Stimulated activated naive CD8-positive, alpha-beta T cell treated with anti-CD3 and anti-CD28 coated beads, Interleukin-15, amount 100 ng/mL, for 72 hours (primary cell): Measurements from ENCODE around the gene PTPRN2.
A peak's percentile ranks its signal among the peaks of the same experiment; 100 is the strongest.

ENCODE experiments used
- ATAC-seq: fragments of 150-1000 bp; cut with Tn5 transposase; 2 replicates; pipeline ENCODE4 v1.10.0; 2021; ENCODE audit warnings: mild to moderate bottlenecking, moderate library complexity
- DNase-seq, 2 donors: peaks; one replicate each; pipeline ENCODE4 v3.0.0; 2021 to 2022
- H3K27ac Mint-ChIP-seq, 2 donors: one replicate each; pipeline ENCODE4 v1.8.0; 2022; ENCODE audit warnings: mild to moderate bottlenecking in 2 of 2, mixed read lengths in 2 of 2, moderate library complexity in 2 of 2
- H3K27me3 Mint-ChIP-seq: one replicate; pipeline ENCODE4 v1.8.0; 2022; ENCODE audit warnings: mixed read lengths
- H3K4me1 Mint-ChIP-seq: one replicate; pipeline ENCODE4 v1.8.0; 2022; ENCODE audit warnings: mild to moderate bottlenecking, mixed read lengths
- H3K4me3 Mint-ChIP-seq, 2 donors: one replicate each; pipeline ENCODE4 v1.8.0; 2022; ENCODE audit warnings: mild to moderate bottlenecking in 2 of 2, mixed read lengths in 2 of 2, moderate library complexity in 1 of 2
- H3K9me3 Mint-ChIP-seq, 2 donors: one replicate each; pipeline ENCODE4 v1.8.0; 2022; ENCODE audit warnings: mixed read lengths in 2 of 2

The PTPRN2 gene

DNA sequence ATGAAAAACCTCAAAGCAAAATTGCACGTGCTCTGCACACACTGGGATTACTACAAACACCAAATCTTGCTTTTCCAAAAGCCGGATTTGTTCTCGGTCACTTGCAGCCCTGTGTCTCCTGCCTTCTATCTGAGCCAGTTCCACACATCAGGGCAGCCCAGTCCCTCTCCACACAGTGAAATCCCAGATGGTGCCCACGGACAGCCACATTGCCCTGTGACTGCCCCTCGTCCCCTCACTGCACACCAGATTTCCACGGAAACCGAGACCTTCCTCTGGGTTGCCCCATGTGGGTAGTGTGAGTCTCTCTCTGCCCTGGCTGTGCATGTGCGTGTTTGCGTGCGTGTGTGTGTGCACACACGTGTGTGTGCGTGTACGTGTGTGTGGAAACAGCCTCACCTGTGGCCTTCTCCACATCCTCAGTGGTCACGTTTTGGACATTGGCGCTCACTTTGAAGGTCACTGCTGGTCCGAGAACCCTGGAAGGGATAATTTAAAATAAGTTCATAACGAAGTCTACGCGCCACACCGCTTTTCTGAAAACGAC lies 506.7 kb downstream of the PTPRN2 start:
- H3K4me3 Mint-ChIP-seq: no peak overlapping the region
- no peak overlapping the region for H3K27ac Mint-ChIP-seq
- no peak for DNase-seq
- no peaks in the 10 kb centered on the region for H3K4me1 Mint-ChIP-seq
- H3K9me3 Mint-ChIP-seq: peaks cover 3 to 14% of the 10 kb centered on the region in 2 donors
- H3K27me3 Mint-ChIP-seq: peaks cover 8% of the 10 kb centered on the region
- no peak for ATAC-seq

DNA sequence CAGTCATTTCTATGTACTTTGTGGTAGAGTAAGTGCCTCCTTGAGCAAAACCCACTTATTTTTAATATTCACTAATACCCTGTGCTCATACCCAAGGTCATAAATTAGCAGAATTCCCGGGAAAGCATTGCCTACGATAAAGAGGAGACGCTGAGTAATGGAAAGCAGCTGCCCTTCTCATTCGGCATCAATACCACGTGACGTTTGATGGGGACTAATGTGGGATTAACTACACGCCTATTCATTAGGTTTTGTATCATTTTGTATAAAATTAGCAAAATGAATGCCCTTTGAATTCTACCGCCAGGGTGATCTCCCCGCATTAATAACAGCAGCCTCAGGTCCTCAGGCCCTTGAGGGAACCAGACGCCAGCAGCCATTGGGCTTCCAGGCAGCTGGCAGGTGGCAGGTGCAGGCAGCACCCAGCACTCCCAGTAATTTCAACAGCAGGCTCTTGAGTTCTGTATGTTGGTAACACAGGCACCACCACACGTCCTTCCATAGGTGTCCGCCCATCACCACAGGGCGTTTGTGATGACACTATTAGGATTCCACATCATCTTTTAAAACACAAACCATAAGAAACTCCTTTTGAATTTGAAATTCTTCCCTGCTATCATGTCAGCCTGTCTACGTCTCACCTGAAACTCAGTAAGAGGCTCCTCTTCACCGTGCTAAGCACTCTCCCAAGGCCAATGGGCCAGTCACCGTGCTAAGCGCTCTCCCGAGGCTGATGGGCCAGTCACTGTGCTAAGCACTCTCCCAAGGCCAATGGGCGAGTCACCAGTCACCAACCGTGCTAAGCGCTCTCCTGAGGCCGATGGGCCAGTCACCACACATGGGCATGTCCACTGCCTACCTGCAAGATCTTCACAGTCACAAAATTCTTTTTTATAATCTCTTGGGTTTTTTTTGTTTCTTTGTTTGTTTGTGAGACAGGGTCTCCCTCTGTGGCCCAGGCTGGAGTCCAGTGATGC lies 509.4 kb downstream of the PTPRN2 start:
- H3K27me3 Mint-ChIP-seq: peaks cover 8% of the 10 kb centered on the region
- H3K27ac Mint-ChIP-seq: peak overlapping the region in 1 of 2 donors; percentile 19
- H3K4me1 Mint-ChIP-seq: no peaks in the 10 kb centered on the region
- ATAC-seq (no peak), DNase-seq (no peak)
- no peak overlapping the region for H3K4me3 Mint-ChIP-seq
- H3K9me3 Mint-ChIP-seq: no peaks in the 10 kb centered on the region

DNA sequence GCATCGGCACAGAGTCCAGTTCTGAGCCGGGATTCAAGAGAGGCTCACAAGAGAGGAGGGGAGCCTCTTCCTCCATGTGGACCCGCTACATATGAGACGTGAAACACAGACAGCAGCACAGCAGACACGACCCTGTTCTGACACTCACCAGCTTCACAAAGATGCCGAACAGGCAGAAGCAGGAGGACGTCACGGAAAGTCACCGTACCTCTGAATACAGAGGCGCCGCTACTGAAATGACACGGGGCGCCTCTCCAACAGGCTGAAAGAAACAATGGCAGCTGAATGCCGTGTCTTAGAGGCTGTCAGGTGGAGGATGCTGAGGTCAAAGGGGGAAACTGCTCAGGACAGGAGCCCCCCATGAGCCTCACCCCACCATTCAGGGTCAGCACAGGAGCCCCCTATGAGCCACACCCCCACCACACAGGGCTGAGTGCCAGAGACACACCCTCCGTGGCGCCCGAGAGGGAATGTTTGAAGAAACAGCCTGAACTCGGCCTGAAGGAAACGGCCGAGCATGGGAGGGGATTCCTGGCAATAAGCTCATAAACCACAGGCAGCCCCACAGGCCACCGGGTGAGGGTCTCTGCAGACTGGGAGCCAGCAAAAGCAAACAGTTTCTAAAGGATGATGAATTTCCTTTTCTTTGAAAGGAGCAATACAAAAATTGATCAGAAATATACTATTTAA lies 510.3 kb downstream of the PTPRN2 start:
- Mint-ChIP-seq H3K27me3 (peaks cover 8% of the 10 kb centered on the region), H3K4me1 (no peaks in the 10 kb centered on the region), H3K4me3 (no peak overlapping the region), H3K27ac (peak overlapping the region in 1 of 2 donors; percentile 35), H3K9me3 (no peaks in the 10 kb centered on the region)
- ATAC-seq: no peak
- no peak for DNase-seq

DNA sequence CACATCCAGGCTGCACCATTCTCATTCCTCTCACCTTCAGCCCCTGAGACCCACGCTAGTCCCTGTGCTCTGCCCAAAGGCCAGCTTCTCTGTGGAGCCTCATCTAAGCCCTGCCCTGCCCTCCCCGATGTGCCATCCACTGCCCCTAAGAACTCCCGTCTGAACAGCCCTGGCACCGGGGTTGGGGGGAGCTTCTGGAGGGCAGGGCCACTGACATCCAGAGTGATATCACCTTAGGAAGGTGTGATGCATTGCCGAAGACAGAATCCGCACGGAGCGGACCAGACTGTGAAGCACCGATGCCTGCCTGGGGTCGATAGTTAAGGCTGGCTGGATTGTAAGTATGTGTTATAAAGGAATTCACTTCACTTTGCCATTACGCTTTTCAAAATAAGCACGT lies 511.0 kb downstream of the PTPRN2 start:
- Mint-ChIP-seq H3K27me3 (peaks cover 8% of the 10 kb centered on the region), H3K27ac (no peak overlapping the region), H3K9me3 (no peaks in the 10 kb centered on the region), H3K4me3 (no peak overlapping the region), H3K4me1 (no peaks in the 10 kb centered on the region)
- DNase-seq (no peak), ATAC-seq (no peak)

DNA sequence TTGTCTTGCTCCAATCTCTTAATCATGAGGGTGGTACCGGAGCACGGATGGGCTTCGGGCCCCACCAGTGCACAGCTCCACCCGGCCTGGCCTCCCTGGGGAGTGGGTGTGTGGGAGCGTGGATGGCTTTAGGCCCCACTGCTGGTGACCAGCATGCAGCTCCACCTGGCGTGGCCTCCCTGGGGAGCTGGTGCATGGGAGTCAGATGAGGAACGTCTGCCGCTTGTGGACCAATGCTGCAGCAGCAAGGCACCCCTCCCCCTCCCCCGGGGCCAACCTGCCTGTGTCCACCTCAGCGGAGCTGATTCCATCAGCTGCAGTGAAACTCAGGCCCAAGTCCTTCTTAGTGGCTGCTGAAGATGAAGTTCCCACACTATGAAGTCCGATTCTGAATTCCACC lies 511.4 kb downstream of the PTPRN2 start:
- ATAC-seq (peak; percentile 30), DNase-seq (no peak)
- Mint-ChIP-seq H3K4me1 (no peaks in the 10 kb centered on the region), H3K9me3 (no peaks in the 10 kb centered on the region), H3K27me3 (peaks cover 8% of the 10 kb centered on the region), H3K27ac (no peak overlapping the region), H3K4me3 (no peak overlapping the region)

DNA sequence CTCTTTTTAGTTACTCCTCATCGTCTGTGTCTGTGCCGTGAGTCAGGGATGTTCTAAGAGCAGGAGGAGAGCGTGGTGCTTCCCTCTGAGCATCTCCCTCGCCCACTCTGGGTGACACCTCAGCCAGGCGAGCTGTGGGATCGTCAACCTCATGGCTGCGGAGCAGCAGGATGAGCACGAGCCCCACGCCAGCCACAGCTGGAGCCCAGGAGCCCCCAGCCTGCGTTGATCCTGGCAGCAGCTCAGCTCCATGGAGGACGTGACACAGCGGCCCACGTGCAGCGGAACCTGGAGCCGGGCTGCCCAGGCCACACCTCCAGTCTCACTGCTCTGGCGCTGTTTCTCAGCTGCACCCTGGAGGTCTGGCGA lies 512.0 kb downstream of the PTPRN2 start:
- Mint-ChIP-seq H3K9me3 (no peaks in the 10 kb centered on the region), H3K4me1 (no peaks in the 10 kb centered on the region), H3K27me3 (peaks cover 8% of the 10 kb centered on the region), H3K27ac (peak overlapping the region in 1 of 2 donors; percentile 33), H3K4me3 (no peak overlapping the region)
- DNase-seq: no peak
- ATAC-seq: no peak

DNA sequence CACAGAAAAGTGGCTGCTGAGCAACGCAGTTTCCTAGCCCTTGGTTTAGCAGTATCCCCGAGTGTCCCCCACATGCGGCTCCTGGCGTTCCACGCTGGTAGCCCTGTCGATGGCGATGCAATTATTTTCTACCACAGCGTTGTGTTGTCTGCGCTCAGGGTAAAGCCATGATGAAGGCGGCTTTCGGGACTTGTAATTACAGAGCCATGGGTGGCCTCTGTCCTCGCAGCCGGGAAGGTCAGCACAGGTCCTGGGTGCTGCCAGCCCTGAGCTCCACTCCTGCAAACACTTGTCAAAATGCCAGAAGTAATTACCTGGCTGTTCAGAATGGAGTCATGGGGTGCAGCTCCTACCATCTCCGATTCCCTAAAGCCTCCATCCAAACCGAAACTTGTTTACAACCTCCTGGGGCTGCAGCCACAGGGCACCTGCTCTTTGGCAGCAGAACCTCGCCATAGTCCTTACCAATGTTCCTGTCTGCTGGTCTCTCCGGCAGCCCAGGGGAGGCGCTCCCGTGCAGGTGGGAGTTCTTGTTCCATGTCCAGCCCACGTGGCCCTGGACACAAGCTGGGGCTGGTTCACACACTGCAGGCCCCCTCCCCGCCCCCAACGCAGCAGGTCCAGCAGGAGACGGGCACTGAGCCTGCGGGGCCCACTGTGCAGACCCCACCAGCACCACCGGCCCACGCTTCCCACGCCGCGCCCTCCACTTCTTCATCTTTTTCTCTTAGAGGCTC lies 512.6 kb downstream of the PTPRN2 start:
- ATAC-seq (no peak), DNase-seq (no peak)
- Mint-ChIP-seq H3K4me1 (no peaks in the 10 kb centered on the region), H3K27me3 (peaks cover 8% of the 10 kb centered on the region), H3K9me3 (peaks cover 0 to 4% of the 10 kb centered on the region in 2 donors), H3K4me3 (no peak overlapping the region), H3K27ac (no peak overlapping the region)

DNA sequence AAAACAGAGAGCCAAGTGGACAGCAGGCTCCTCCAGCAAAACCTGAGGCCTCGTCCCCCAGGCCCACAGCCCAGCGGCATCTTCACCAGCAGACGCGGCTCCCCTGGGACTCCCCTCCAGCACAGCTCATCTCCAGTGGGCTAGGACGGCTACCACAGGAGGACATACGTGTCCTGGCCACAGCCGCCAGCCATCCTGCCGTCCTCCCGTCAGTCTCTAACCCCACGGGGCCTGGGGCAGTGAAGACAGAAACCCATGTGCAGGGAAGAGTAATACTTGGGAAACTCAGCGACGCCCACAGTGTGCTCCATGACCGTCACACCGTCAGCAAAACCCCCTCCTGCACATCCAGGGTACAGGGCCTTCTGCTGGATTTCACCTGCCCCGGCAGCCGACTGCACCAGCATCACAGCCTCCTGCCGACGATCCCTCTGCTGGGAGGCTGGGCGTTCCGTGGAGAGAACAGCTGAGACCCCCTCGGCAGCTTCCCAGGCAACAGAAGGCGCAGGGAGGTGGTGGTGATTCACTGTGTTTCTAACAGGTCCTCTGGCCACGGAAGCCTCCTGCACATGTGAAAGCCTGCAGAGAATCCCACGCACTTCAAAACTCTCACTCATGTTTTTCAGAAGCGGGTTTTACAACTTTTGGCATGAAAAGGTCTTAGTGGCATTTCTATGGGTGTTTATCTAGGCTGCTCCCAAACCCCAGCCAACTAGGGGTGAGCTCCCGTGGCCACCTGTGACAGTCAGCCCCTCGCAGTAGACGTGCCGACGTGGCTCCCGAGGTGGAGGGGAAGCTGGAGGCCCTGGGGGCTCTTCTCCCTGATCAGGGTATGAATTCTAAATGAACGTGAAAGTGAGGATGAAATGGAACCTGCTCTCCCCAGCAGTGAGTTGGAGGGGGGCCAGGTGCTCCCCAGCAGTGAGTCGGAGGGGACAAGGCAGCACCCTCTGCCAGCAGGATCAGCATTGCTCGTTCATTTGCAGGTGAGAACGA lies 513.5 kb downstream of the PTPRN2 start:
- no peak for ATAC-seq
- Mint-ChIP-seq H3K27ac (no peak overlapping the region), H3K9me3 (peaks cover 0 to 8% of the 10 kb centered on the region in 2 donors), H3K4me3 (no peak overlapping the region), H3K27me3 (peaks cover 8% of the 10 kb centered on the region), H3K4me1 (no peaks in the 10 kb centered on the region)
- DNase-seq: no peak

DNA sequence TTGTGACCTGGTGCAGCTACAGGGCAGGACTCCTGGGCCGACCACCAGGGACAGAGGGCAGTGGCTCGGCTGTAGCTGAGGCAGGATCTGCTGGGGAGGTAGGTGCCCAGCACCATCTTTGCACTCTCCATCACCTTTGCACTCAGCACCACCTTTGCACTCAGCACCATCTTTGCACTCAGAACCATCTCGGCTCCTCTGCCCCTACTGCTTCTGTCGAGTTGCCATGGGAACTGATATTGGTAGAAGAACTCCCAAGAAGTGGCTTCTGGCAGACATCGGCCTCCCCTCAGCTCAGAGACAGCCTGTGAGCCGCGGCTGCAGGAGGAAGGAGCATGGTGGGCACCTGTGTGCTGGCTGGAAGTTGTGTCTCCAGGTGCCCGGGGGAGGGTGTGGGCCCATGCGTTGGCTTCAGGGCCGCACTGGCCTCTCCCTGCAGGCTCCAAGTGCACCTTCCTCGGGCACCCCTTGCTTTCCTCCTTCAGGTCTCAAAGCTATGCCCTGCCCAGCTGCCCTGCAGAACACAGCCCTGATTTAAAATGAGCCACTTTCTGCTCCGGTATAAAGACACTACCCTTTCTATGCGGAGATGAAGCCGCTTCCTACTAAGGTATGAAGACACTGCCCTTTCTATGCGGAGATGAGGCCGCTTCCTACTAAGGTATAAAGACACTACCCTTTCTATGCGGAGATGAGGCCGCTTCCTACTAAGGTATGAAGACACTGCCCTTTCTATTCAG lies 514.5 kb downstream of the PTPRN2 start:
- H3K27ac Mint-ChIP-seq: no peak overlapping the region
- no peaks in the 10 kb centered on the region for H3K4me1 Mint-ChIP-seq
- DNase-seq (no peak), ATAC-seq (no peak)
- peaks cover 1% of the 10 kb centered on the region for H3K27me3 Mint-ChIP-seq
- H3K9me3 Mint-ChIP-seq: peaks cover 0 to 8% of the 10 kb centered on the region in 2 donors
- no peak overlapping the region for H3K4me3 Mint-ChIP-seq

DNA sequence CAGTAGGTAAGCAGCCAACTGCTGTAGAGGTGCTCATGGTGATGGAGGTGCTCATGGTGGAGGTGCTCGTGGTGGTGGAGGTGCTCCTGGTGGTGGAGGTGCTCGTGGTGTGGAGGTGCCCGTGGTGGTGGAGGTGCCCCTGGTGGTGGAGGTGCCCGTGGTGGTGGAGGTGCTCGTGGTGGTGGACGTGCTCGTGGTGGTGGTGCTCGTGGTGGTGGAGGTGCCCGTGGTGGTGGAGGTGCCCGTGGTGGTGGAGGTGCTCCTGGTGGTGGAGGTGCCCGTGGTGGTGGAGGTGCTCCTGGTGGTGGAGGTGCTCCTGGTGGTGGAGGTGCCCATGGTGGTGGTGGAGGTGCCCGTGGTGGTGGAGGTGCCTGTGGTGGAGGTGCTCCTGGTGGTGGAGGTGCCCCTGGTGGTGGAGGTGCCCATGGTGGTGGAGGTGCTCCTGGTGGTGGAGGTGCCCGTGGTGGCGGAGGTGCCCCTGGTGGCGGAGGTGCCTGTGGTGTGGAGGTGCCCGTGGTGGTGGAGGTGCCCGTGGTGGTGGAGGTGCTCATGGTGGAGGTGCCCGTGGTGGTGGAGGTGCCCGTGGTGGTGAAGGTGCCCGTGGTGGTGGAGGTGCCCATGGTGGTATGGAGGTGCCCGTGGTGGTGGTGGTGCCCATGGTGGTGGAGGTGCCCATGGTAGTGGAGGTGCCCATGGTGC lies 517.3 kb downstream of the PTPRN2 start:
- Mint-ChIP-seq H3K4me1 (no peaks in the 10 kb centered on the region), H3K9me3 (peaks cover 0 to 8% of the 10 kb centered on the region in 2 donors), H3K4me3 (peak overlapping the region in 1 of 2 donors; percentile 26), H3K27ac (peak overlapping the region in 1 of 2 donors; percentile 48), H3K27me3 (no peaks in the 10 kb centered on the region)
- DNase-seq (no peak), ATAC-seq (no peak)

DNA sequence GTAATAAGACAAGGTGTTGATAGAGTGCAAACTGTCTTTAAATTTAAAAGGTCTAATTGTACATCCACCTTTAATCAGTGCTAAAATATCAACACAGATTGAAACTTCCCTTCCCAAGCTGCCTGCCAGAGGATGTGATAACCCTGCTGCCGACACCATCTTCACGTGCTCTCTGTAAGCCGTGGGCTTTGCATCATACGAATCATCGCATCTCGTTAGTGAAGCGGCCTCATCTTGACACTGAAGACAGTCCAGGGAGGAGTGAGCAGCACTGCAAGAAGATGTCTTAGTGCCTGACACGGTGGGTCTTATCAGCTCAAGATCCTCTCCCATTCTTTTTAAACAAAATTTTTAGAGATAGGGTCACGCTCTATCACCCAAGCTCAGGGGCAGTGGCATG lies 518.8 kb downstream of the PTPRN2 start:
- no peaks in the 10 kb centered on the region for H3K4me1 Mint-ChIP-seq
- no peak for DNase-seq
- no peak overlapping the region for H3K4me3 Mint-ChIP-seq
- peaks cover 0 to 8% of the 10 kb centered on the region in 2 donors for H3K9me3 Mint-ChIP-seq
- no peak overlapping the region for H3K27ac Mint-ChIP-seq
- H3K27me3 Mint-ChIP-seq: no peaks in the 10 kb centered on the region
- no peak for ATAC-seq

DNA sequence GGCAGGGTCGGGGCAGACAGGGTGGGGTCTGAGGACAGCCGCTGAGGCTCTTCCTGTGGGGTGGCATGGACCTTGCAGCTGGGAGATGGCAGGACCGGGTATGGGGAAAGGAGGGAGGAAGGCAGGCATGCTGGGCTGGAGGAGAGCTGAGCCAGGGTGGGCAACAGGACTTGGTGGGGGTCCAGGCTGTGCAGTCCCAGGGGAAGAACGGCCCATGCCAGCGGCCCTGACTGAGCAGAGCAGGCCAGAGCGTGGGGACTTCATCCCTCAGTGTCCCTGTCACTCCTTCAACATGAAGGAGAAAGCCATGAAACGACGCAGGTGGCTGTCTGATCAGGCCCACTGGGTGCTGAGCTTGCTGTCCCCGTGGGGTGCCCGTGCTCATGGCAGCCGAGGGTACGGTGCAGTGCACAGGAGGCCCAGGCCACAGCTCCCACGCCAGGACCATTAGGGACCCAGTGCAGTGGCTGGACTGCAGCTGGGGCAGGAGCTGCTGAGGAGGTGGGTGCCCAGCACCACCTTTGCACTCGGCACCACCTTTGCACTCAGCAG lies 519.6 kb downstream of the PTPRN2 start:
- ATAC-seq: peak; percentile 15

DNA sequence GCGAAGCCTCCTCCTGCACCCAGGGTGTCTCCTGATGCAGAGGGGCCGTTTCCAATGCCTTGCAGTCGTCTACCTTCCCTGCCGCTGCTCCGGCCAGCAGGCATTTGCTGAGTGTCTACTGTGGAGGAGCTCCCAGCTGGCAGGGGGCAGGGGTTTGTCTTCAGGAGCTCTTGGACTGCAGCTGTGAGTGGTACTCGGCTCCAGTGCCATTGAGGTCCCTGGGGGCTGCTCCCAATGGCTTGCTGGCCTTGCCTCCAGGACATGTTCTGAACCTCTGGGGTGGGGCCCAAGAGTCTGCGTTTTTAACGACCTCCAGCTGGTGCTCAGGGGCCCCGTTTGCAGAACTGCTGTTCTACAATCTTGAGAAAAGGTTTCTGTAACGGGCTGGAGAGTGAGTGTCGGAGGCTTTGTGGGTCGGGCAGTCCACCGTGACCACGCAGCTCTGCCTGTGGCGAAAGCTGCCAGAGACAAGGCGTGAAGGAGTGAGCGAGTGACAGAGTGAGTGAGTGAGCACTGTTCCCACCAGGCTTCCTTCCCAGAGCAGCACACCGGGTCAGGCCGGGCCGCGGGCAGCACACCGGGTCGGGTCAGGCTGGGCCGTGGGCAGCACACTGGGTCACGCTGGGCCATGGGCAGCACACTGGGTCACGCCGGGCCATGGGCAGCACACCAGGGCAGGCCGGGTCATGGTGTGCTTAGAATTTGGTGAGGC lies 520.2 kb downstream of the PTPRN2 start:
- DNase-seq (no peak), ATAC-seq (peak; percentile 35)
- H3K27ac Mint-ChIP-seq: no peak overlapping the region
- peaks cover 0 to 8% of the 10 kb centered on the region in 2 donors for H3K9me3 Mint-ChIP-seq
- no peaks in the 10 kb centered on the region for H3K27me3 Mint-ChIP-seq
- H3K4me1 Mint-ChIP-seq: no peaks in the 10 kb centered on the region
- H3K4me3 Mint-ChIP-seq: no peak overlapping the region

More for the DNA sequence above, 519.6 kb downstream of the PTPRN2 start:
- Mint-ChIP-seq H3K27me3 (no peaks in the 10 kb centered on the region), H3K9me3 (peaks cover 0 to 8% of the 10 kb centered on the region in 2 donors), H3K4me1 (no peaks in the 10 kb centered on the region), H3K4me3 (no peak overlapping the region), H3K27ac (no peak overlapping the region)
- DNase-seq: no peak
